Adrenal gland (tissue), 12 donors: ENCODE data around the gene AMOTL2. TPM values are rescaled to one million over a fixed set of nuclear protein-coding genes. Genes with fewer than 3 reads are reported as not detected.

Experiments used
- DNase-seq, 7 donors: peaks; one replicate each; pipeline ENCODE4 v3.0.0-alpha.2; 2019 to 2020
- H3K27ac ChIP-seq, 5 donors: fragments of 200-600 bp; sonication (generic) in 4 of 5; 1 replicate in 3 of 5; 2 replicates in 2 of 5; pipeline versions ENCODE4 v1.5.1 to v1.8.0; 2016 to 2020; ENCODE audit warnings: mild to moderate bottlenecking in 1 of 5
- H3K27me3 ChIP-seq: fragments of 200-600 bp; 2 replicates; pipeline ENCODE4 v1.8.0; 2021
- H3K36me3 ChIP-seq, 2 donors: fragments of 200-600 bp; replicated peaks in 1 of 2; 1 replicate in 1 of 2; 2 replicates in 1 of 2; pipeline versions ENCODE4 v1.5.1 to v1.8.0; 2018 to 2022
- H3K4me1 ChIP-seq, 2 donors: fragments of 200-600 bp; replicated peaks in 1 of 2; 1 replicate in 1 of 2; 2 replicates in 1 of 2; pipeline versions ENCODE4 v1.5.1 to v1.8.0; 2018 to 2021
- H3K4me3 ChIP-seq, 4 donors: fragments of 200-600 bp; sonication (generic) in 3 of 4; one replicate each; pipeline ENCODE4 v1.5.1; 2016 to 2018
- H3K9me3 ChIP-seq, 3 donors: fragments of 200-600 bp; sonication (generic) in 1 of 3; replicated peaks in 1 of 3; 1 replicate in 2 of 3; 2 replicates in 1 of 3; pipeline versions ENCODE4 v1.5.1 to v1.8.0; 2016 to 2021
- CTCF ChIP-seq, 6 experiments: fragments of 450-650 bp in 4 of 6; fragments of 200-600 bp in 2 of 6; sonication (generic) in 1 of 6; IDR thresholded peaks; 1 replicate in 5 of 6; 2 replicates in 1 of 6; pipeline versions ENCODE4 v1.5.1 to v1.8.0; 2016 to 2021; ENCODE audit warnings: antibody characterized with exemption in 6 of 6, mild to moderate bottlenecking in 2 of 6, moderate library complexity in 1 of 6
- POLR2A ChIP-seq, 2 donors: fragments of 450-650 bp; IDR thresholded peaks; one replicate each; pipeline ENCODE4 v1.6.1; 2017; ENCODE audit warnings: antibody characterized with exemption in 2 of 2, mild to moderate bottlenecking in 2 of 2, moderate library complexity in 1 of 2
- WGBS, 4 donors: extraction: QIAGEN DNeasy Blood & Tissue Kit in 2 of 4; methylation state at CpG; one replicate each; pipeline versions ENCODE4 v1.1.5 to v1.1.7; 2013 to 2017; 5-methylcytosine and 5-hydroxymethylcytosine counted together
- intact Hi-C, 2 donors: fragments of 100-400 bp; cut with DNase I; formaldehyde crosslinking; loops; one replicate each; pipeline versions ENCODE4 v1.14.1 to v1.15.0; 2022 to 2023
- polyA plus RNA-seq, 3 donors: library from polyadenylated mRNA; stranded (reverse); fragments of 200-250 nt in 2 of 3; fragments of 350-450 nt in 1 of 3; fragmentation: Illumina TruSeq in 1 of 3; extraction: RNeasy Lipid Tissue Mini Kit (QIAGEN cat#74804) in 1 of 3; gene quantifications; one replicate each; pipeline ENCODE4 v1.2.3, GENCODE V29; 2013 to 2014
- total RNA-seq, 9 donors: library from RNA; depleted of rRNA in 4 of 9; stranded (reverse); fragments of >200 nt in 4 of 9; fragments of 120-200 nt in 1 of 9; fragmentation: NEBNext Ultra II Directional in 1 of 9; extraction: Animal tissue kit (Norgen Biotek cat#: 25700) in 1 of 9; gene quantifications; one replicate each; pipeline versions ENCODE4 v1.1.0 to v1.2.4, GENCODE V29; 2013 to 2023
- donor health status: healthy with polysubstance abuse.
- donor health status: Bipolar disorder and iron deficiency.
- donor health status: DM: yes; HTN: yes; CAD: no.
- donor health status: DM: no; HTN: no; CAD: no.
- donor health status: DM: no; HTN: no; CAD: no.
- donor health status: DM: yes; HTN: yes; CAD: no.

The AMOTL2 gene
- total and polyA plus RNA-seq, 12 donors, result 9.3 to 63.0 (median 29.7) TPM

DNA sequence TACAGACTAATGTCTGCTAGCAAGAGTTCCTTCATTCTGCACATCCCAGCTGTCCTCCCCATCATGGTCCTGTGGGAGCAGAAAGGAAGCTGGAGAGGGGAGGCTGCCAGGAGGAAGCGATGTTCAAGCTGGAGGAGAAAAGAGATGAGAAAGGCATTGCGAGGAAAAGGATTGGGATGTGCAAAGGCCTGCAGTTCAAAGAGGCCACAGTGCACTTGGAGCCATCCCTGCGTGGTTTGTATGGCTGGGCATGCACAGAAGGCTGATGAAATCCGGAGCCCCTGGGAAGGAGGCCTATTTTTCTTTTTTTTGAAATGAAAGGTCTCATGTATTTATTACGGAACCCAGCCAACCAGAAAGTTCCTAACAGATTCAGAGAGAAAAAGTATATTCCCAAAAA lies 22.8 kb downstream of the AMOTL2 start:
- TF ChIP-seq CTCF (IDR thresholded peaks at IDR 0.05) (no peak), POLR2A (IDR thresholded peaks at IDR 0.05) (no peak)
- H3K27ac ChIP-seq, result peak overlapping the region in 1 of 5 donors; percentile 10
- WGBS, 4 donors, result 70 to 85% (median 76%) methylated on average over 5 of the region's 5 CpGs

GRCh38 chr3:134350861-134351311 lies 23.4 kb downstream of the AMOTL2 start:
- TF ChIP-seq POLR2A (IDR thresholded peaks at IDR 0.05) (no peak), CTCF (IDR thresholded peaks at IDR 0.05) (no peak)
- Histone ChIP-seq H3K27ac (peak overlapping the region in 1 of 5 donors; percentile 10), H3K27me3 (no peaks in the 10 kb centered on the region), H3K9me3 (no peaks in the 10 kb centered on the region), H3K36me3 (peaks cover 0 to 15% of the 10 kb centered on the region in 2 donors), H3K4me1 (peaks cover 0 to 9% of the 10 kb centered on the region in 2 donors), H3K4me3 (no peak overlapping the region)
- no peak for DNase-seq
- 83 to 96% (median 91%) methylated on average over 2 to 4 of the region's 4 CpGs for WGBS, 4 donors
- intact Hi-C loops, result no loop called here

More for the DNA sequence above, 22.8 kb downstream of the AMOTL2 start:
- no peaks in the 10 kb centered on the region for H3K27me3 ChIP-seq
- no peak for DNase-seq
- no peak overlapping the region for H3K4me3 ChIP-seq
- peaks cover 0 to 9% of the 10 kb centered on the region in 2 donors for H3K4me1 ChIP-seq
- H3K36me3 ChIP-seq, result peaks cover 0 to 21% of the 10 kb centered on the region in 2 donors
- intact Hi-C loops, result no loop called here
- H3K9me3 ChIP-seq, result no peaks in the 10 kb centered on the region

DNA sequence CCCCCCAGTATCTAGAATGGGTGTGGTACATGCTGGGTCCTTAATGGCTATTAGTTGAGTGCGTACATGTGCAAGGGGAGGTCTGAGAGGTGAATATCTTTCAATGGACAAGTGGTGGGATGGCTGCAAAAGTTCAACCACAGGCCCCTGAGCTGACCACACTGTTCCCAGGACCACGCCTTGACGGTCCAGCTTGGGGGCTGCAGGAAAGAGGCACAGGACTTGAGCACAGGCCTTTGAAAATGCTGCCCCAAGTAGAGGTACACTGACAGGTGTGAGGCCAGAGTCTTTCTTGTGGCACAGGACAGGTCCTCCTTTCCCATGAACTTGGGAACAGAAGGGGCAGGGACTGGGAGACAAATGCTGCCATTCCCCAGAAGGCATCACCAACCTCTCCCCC lies 24.0 kb downstream of the AMOTL2 start:
- Histone ChIP-seq H3K9me3 (no peaks in the 10 kb centered on the region), H3K27ac (peak overlapping the region in 1 of 5 donors; percentile 10), H3K4me3 (no peak overlapping the region), H3K27me3 (no peaks in the 10 kb centered on the region), H3K4me1 (peaks cover 0 to 9% of the 10 kb centered on the region in 2 donors), H3K36me3 (peaks cover 0 to 10% of the 10 kb centered on the region in 2 donors)
- TF ChIP-seq POLR2A (IDR thresholded peaks at IDR 0.05) (no peak), CTCF (IDR thresholded peaks at IDR 0.05) (no peak)
- 88 to 100% (median 95%) methylated on average over 3 of the region's 3 CpGs for WGBS, 4 donors
- no peak for DNase-seq
- intact Hi-C loops, result no loop called here

GRCh38 chr3:134348524-134348923 lies 25.7 kb downstream of the AMOTL2 start:
- TF ChIP-seq POLR2A (IDR thresholded peaks at IDR 0.05) (no peak), CTCF (IDR thresholded peaks at IDR 0.05) (peak in 2 of 6 experiments; percentile 5 to 18)
- Histone ChIP-seq H3K27ac (peak overlapping the region in 1 of 5 donors; percentile 68), H3K36me3 (no peaks in the 10 kb centered on the region), H3K27me3 (no peaks in the 10 kb centered on the region), H3K4me3 (no peak overlapping the region), H3K4me1 (peaks cover 0 to 9% of the 10 kb centered on the region in 2 donors), H3K9me3 (no peaks in the 10 kb centered on the region)
- peak in 6 of 7 donors; percentile 77 to 90 (median 83) for DNase-seq
- intact Hi-C loops, result no loop called here
- WGBS, 4 donors, result 52 to 59% (median 56%) methylated on average over 3 to 4 of the region's 4 CpGs
